Fibroblast of mammary gland (primary cell): ENCODE measurements around the gene PSME2.

Experiments
- DNase-seq: peaks from one replicate; pipeline ENCODE4 v3.0.0-alpha.2; 2010; ENCODE audit warnings: low read depth
- H3K4me3 ChIP-seq: 2 replicates; pipeline ENCODE4 v1.5.1; 2011; ENCODE audit warnings: low read depth, mild to moderate bottlenecking, low read length, moderate library complexity; ENCODE audit not compliant: control insufficient read depth
- TF ChIP-seq, protein P1 (sequence below): conservative IDR thresholded peaks from 2 replicates; pipeline ENCODE4 v1.5.1; 2011; ENCODE audit warnings: low read depth, low read length, inconsistent platforms; ENCODE audit not compliant: control insufficient read depth, insufficient read depth

PSME2 gene

DNA sequence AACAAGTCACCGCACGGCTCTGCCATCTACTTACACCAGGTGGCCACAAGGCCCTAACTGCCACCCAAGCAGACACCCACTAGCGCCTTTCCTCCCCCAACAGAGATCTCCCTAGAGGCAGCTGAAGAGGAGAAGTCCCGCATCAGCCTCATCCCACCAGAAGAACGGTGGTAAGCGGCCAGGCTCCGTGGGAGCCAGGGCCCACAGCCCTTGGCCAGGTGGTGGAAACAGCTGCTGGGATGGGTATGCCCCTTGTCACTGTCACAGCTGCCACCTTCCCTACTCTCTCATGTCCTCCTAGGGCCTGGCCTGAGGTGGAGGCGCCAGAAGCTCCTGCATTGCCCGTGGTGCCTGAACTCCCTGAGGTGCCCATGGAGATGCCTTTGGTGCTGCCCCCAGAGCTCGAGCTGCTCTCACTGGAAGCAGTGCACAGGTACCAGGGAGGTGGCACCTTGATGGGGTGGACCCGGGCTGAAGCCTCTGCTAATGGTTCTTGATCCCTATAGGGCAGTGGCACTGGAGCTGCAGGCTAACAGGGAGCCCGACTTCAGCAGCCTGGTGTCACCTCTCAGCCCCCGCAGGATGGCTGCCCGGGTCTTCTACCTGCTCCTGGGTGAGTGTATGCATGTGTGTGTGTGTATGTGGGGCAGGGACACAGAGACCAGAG lies 33.0 kb upstream of the PSME2 start:
- no peak overlapping the region for H3K4me3 ChIP-seq
- DNase-seq: no peak
- TF ChIP-seq, protein P1, sequence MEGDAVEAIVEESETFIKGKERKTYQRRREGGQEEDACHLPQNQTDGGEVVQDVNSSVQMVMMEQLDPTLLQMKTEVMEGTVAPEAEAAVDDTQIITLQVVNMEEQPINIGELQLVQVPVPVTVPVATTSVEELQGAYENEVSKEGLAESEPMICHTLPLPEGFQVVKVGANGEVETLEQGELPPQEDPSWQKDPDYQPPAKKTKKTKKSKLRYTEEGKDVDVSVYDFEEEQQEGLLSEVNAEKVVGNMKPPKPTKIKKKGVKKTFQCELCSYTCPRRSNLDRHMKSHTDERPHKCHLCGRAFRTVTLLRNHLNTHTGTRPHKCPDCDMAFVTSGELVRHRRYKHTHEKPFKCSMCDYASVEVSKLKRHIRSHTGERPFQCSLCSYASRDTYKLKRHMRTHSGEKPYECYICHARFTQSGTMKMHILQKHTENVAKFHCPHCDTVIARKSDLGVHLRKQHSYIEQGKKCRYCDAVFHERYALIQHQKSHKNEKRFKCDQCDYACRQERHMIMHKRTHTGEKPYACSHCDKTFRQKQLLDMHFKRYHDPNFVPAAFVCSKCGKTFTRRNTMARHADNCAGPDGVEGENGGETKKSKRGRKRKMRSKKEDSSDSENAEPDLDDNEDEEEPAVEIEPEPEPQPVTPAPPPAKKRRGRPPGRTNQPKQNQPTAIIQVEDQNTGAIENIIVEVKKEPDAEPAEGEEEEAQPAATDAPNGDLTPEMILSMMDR: no peak

DNA sequence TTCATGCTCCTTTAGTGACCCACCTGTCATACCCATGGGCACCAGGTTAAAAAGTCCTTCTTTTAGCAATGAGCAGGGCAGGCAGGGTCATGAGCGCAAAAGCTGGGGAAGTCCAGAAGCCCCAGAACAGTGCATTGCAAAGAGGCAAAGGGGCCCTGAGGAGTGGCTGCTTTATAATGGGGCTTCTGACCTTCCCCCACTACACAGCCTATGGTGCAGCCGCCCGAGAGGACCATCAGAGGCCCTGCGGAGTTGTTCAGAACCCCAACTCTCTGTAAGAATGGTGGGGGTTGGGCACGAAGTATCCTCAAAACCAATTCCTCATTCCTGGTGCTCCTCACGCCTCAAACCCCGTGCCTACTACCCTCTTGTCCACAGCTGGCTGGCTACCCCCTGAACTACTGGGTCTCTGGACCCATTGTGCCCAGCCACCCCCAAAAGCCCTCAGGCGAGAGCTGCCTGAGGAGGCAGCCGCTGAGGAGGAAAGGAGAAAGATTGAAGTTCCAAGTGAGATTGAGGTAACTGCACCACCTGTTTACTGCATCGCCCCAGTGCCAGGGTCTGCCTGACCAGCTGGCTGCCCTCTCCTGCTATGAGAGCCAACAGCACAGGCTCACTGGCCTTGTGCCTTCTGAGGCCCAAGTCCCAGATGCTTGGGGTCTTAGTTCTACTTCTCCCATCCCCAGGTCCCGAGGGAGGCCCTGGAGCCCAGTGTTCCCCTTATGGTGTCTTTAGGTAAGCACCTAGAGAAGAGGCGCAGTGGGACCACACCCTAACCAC lies 32.2 kb upstream of the PSME2 start:
- TF ChIP-seq, protein P1: no peak
- H3K4me3 ChIP-seq: no peak overlapping the region
- DNase-seq: no peak

DNA sequence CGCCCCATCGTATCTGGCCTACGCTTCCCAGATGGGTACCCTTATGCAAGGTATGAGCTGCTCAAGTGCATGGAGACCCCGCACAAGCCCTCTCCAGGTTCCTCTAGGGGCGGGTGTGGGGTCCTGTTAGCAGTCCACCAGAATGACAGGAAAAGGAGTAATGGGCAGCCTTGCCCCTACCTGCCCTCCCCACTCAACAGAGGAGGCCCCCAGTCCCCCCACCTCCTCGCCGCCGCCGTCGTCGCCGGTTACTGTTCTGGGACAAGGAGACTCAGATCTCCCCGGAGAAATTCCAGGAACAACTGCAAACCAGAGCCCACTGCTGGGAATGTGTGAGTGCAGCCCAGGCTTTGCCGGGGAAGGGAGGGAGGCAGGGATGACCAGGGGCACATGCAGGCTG lies 31.5 kb upstream of the PSME2 start:
- TF ChIP-seq, protein P1: no peak
- no peak for DNase-seq
- H3K4me3 ChIP-seq: no peak overlapping the region

DNA sequence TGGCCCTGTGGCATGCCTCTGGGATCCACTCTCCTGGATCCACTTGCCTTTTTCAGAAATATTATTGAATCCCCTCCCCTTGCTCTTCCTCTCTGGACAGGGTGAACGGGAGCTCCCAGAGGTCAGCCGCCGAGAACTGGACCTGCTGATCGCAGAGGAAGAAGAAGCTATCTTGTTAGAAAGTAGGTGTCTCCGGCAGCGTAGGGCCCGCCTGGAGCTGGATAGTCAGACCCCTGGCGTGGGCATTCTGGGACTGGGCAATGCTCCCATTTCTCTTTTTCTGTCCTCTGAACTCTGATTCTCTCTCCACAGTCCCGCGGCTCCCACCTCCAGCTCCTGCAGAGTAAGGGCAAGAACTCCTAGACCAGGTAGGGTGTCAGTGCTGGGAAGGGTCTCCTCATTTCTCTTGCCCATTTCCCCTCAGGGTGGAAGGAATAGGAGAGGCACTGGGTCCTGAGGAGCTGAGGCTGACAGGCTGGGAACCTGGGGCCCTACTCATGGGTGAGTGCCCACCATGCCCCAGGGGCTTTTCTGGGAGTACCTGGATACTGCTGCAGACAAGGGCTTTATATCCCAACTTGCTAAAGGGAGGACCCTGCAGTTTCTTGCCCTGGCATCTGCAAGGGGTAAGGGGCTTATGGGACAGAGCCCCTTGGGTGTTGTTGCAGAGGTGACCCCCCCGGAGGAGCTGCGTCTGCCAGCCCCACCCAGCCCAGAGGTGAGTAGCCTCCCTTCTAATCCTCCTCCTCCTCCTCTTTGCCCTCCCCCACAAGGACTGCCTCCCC lies 30.8 kb upstream of the PSME2 start:
- TF ChIP-seq, protein P1: no peak
- DNase-seq: no peak
- H3K4me3 ChIP-seq: no peak overlapping the region

DNA sequence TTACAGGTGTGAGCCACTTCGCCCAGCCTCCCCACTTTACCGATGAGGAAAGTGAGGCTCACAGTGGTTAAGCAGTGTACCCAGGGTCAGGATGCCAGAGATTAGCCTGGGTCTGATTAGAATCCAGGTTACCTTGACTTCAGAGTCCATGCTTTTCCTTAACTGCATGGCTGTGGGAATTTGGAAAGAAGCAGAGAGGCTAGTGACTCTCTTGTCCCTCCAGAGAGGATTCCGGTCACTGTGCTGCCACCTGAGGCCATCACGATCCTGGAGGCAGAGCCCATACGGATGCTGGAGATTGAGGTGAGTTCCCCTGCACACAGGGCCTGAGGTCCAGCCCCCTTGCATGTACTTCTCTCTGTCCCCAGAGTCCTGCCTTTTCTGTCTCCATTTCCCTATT lies 30.2 kb upstream of the PSME2 start:
- TF ChIP-seq, protein P1: no peak
- no peak for DNase-seq
- no peak overlapping the region for H3K4me3 ChIP-seq

DNA sequence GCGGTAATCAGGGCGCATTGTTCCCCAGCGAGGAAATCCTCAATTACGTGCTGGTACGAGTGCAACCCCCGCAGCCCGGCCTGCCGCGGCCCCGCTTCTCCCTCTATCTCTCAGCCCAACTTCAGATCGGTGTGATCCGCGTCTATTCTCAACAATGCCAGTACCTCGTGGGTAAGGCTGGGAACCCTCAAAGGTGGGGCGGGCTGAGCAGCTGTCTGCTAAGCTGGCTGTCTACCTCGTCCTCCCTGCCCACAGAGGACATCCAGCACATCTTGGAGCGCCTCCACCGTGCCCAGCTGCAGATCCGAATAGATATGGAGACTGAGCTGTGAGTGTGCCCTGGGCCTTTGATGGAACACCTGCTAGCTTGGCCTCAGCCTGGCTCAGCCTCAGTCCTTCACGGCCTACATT lies 26.5 kb upstream of the PSME2 start:
- DNase-seq: no peak
- H3K4me3 ChIP-seq: no peak overlapping the region
- TF ChIP-seq, protein P1: no peak
